Stimulated activated naive CD4-positive, alpha-beta T cell (primary cell): ENCODE results near the gene ZNF132.
"Not testable (repeated sequence)": the region's sequence is repeated elsewhere in the genome, so short reads cannot be mapped to it uniquely, and the experiment has no call there.

Experiments used
- DNase-seq, 6 experiments: peaks; one replicate each; lab custom pipeline; 2025; lab: John Stamatoyannopoulos, UW

ZNF132 gene

GRCh38 chr19:58466760-58467589, 27.0 kb upstream of the ZNF132 start, which contains the start of gene ZNF324:
Gene ZNF324, plus strand, starts transcription at chr19:58467080. Its CDS starts 2,106 bp downstream, at chr19:58469186.
- DNase-seq, result peak; percentile 91 to 96 (median 94)

GRCh38 chr19:58466089-58466759, 26.3 kb upstream of the ZNF132 start:
- DNase-seq, result no peak

GRCh38 chr19:58460039-58460438, 20.1 kb upstream of the ZNF132 start:
- DNase-seq, result no peak

- DNase-seq, result no peak
Observed at GRCh38 chr19:58456111-58456510, 16.2 kb upstream of the ZNF132 start.

GRCh38 chr19:58455306-58455705, 15.4 kb upstream of the ZNF132 start:
- DNase-seq, result no peak

GRCh38 chr19:58453743-58454142, 13.8 kb upstream of the ZNF132 start:
- DNase-seq, result no peak

GRCh38 chr19:58451358-58452101, 11.6 kb upstream of the ZNF132 start, which contains the start of gene ZNF324B:
Gene ZNF324B, plus strand, starts transcription at chr19:58451622. Its CDS starts 2,080 bp downstream, at chr19:58453702.
- peak; percentile 92 to 96 (median 94) for DNase-seq

GRCh38 chr19:58450856-58451357, 11.0 kb upstream of the ZNF132 start:
- no peak for DNase-seq

- DNase-seq, result not testable (repeated sequence)
Observed at GRCh38 chr19:58449980-58450379, 10.0 kb upstream of the ZNF132 start.

- not testable (repeated sequence) for DNase-seq
Observed at GRCh38 chr19:58448860-58449259, 8.9 kb upstream of the ZNF132 start.

- DNase-seq, result not testable (repeated sequence)
Observed at GRCh38 chr19:58442986-58443385, 3.0 kb upstream of the ZNF132 start.

GRCh38 chr19:58440556-58440955, 603 bp upstream of the ZNF132 start:
- DNase-seq, result no peak

- no peak for DNase-seq
Observed at GRCh38 chr19:58434217-58434616, 5.7 kb downstream of the ZNF132 start.

- DNase-seq, result no peak
Observed at GRCh38 chr19:58429745-58430144, 10.2 kb downstream of the ZNF132 start.

- no peak for DNase-seq
Observed at GRCh38 chr19:58428617-58429016, 11.3 kb downstream of the ZNF132 start.

- DNase-seq, result no peak
Observed at GRCh38 chr19:58417071-58417470, 22.9 kb downstream of the ZNF132 start.

- DNase-seq, result no peak
Observed at GRCh38 chr19:58416604-58417003, 23.3 kb downstream of the ZNF132 start.

- peak in 1 of 6 experiments; percentile 18 for DNase-seq
Observed at GRCh38 chr19:58409010-58409790, 30.8 kb downstream of the ZNF132 start.

GRCh38 chr19:58408152-58409009, 31.6 kb downstream of the ZNF132 start, which contains the start of gene ZNF584:
Gene ZNF584, plus strand, starts transcription at chr19:58408649. Its CDS starts 499 bp downstream, at chr19:58409148.
- DNase-seq, result peak; percentile 86 to 93 (median 90)

- DNase-seq, result no peak
Observed at GRCh38 chr19:58407658-58408151, 32.2 kb downstream of the ZNF132 start.
